SK-N-SH (cell line): ENCODE results near the gene GCDH. TPM values are rescaled to one million over a fixed set of nuclear protein-coding genes. Genes with fewer than 3 reads are reported as not detected.

Source experiments
- CTCF ChIA-PET: fragments of 300-600, 350-600 bp; formaldehyde crosslinking; extraction: SDS; loops from one replicate; lab custom pipeline; 2021; lab: Yijun Ruan, JAX
- POLR2A ChIA-PET: fragments of 350-600 bp; sonication (Branson Sonifier 250); formaldehyde crosslinking; extraction: SDS; loops from one replicate; lab custom pipeline; 2020; ENCODE audit warnings: antibody characterized with exemption, inconsistent platforms; lab: Yijun Ruan, JAX
- DNase-seq: peaks from one replicate; pipeline ENCODE4 v3.0.0; 2012
- H2AFZ ChIP-seq: fragments of 200-600 bp; sonication (generic); 2 replicates; pipeline ENCODE4 v1.8.1; 2016; ENCODE audit warnings: antibody characterized with exemption, mild to moderate bottlenecking, low read depth
- H3F3A ChIP-seq: fragments of 200-600 bp; sonication (generic); replicated peaks from 2 replicates; pipeline ENCODE3; 2016; ENCODE audit warnings: antibody characterized with exemption, mild to moderate bottlenecking; ENCODE audit not compliant: insufficient read depth
- H3K27ac ChIP-seq, 2 experiments: fragments of 200-500 bp in 1 of 2; fragments of 200-600 bp in 1 of 2; sonication (Bioruptor generic) in 1 of 2; sonication (generic), shearing (Covaris generic) in 1 of 2; 2 replicates each; pipeline versions ENCODE4 v1.5.1 to v1.6.1; 2014 to 2016; ENCODE audit warnings: low read depth in 2 of 2, inconsistent platforms in 1 of 2, low read length in 1 of 2, mild to moderate bottlenecking in 1 of 2, mixed read lengths in 1 of 2
- H3K27me3 ChIP-seq: fragments of 200-600 bp; sonication (generic), shearing (Covaris generic); 2 replicates; pipeline ENCODE4 v1.6.1; 2016; ENCODE audit warnings: mixed run types; ENCODE audit not compliant: insufficient read depth
- H3K36me3 ChIP-seq, 2 experiments: fragments of 200-500 bp in 1 of 2; fragments of 200-600 bp in 1 of 2; sonication (Bioruptor generic) in 1 of 2; sonication (generic) in 1 of 2; replicated peaks in 1 of 2; 2 replicates each; pipeline versions ENCODE3 to v1.5.1; 2014 to 2016; ENCODE audit warnings: low read length in 1 of 2, mild to moderate bottlenecking in 1 of 2; ENCODE audit not compliant: insufficient read depth in 2 of 2, control insufficient read depth in 1 of 2
- H3K4me1 ChIP-seq, 2 experiments: fragments of 200-500 bp in 1 of 2; fragments of 200-600 bp in 1 of 2; sonication (Bioruptor generic) in 1 of 2; sonication (generic), shearing (Covaris generic) in 1 of 2; 2 replicates each; pipeline versions ENCODE4 v1.5.1 to v1.6.1; 2014 to 2016; ENCODE audit warnings: low read depth in 1 of 2, low read length in 1 of 2, mixed run types in 1 of 2; ENCODE audit not compliant: insufficient read depth in 2 of 2, control insufficient read depth in 1 of 2
- H3K4me2 ChIP-seq: fragments of 200-600 bp; sonication (generic), shearing (Covaris generic); 2 replicates; pipeline ENCODE4 v1.6.1; 2017; ENCODE audit warnings: mixed run types
- H3K4me3 ChIP-seq, 2 experiments: fragments of 200-500 bp in 1 of 2; fragments of 200-600 bp in 1 of 2; sonication (Bioruptor generic) in 1 of 2; sonication (generic), shearing (Covaris generic) in 1 of 2; 2 replicates each; pipeline versions ENCODE4 v1.5.1 to v1.8.1; 2014 to 2016; ENCODE audit warnings: low read depth in 2 of 2, inconsistent platforms in 1 of 2, low read length in 1 of 2, mild to moderate bottlenecking in 1 of 2, mixed read lengths in 1 of 2, moderate library complexity in 1 of 2
- H3K79me2 ChIP-seq: fragments of 200-600 bp; sonication (generic); 2 replicates; pipeline ENCODE4 v1.8.1; 2017; ENCODE audit warnings: mild to moderate bottlenecking; ENCODE audit not compliant: insufficient read depth
- H3K9ac ChIP-seq: fragments of 200-600 bp; sonication (generic); 2 replicates; pipeline ENCODE4 v1.6.1; 2017; ENCODE audit warnings: mixed run types
- H3K9me2 ChIP-seq: fragments of 200-600 bp; sonication (generic); 2 replicates; pipeline ENCODE4 v1.6.1; 2017; ENCODE audit warnings: mixed run types
- H3K9me3 ChIP-seq: fragments of 200-600 bp; sonication (generic); 2 replicates; pipeline ENCODE4 v1.6.1; 2017; ENCODE audit warnings: mixed run types, mild to moderate bottlenecking, moderate library complexity
- H4K20me1 ChIP-seq: fragments of 200-600 bp; sonication (generic); 2 replicates; pipeline ENCODE4 v1.6.1; 2017; ENCODE audit warnings: mild to moderate bottlenecking, mixed run types; ENCODE audit not compliant: insufficient read depth
- CHD2 ChIP-seq: fragments of 150-350 bp; IDR thresholded peaks from 2 replicates; pipeline ENCODE4 v1.6.1; 2018; ENCODE audit warnings: low read length; ENCODE audit not compliant: partially characterized antibody
- CTCF ChIP-seq: fragments of 200-600 bp; sonication (generic); IDR thresholded peaks from 2 replicates; pipeline ENCODE4 v1.6.1; 2017; ENCODE audit warnings: antibody characterized with exemption, mild to moderate bottlenecking, moderate library complexity
- FOXJ3 ChIP-seq: sonication (generic); formaldehyde crosslinking; IDR thresholded peaks from 2 replicates; pipeline ENCODE4 v1.5.1; 2020; ENCODE audit warnings: mild to moderate bottlenecking, missing genetic modification reagents
- GABPA ChIP-seq: IDR thresholded peaks from 2 replicates; pipeline ENCODE4 v1.4.0; 2012; ENCODE audit warnings: low read depth, mild to moderate bottlenecking
- IRF3 ChIP-seq: fragments of 150-350 bp; IDR thresholded peaks from 2 replicates; pipeline ENCODE4 v1.6.1; 2016; ENCODE audit warnings: mild to moderate bottlenecking, low read depth, low read length
- JUND ChIP-seq: IDR thresholded peaks from 2 replicates; pipeline ENCODE4 v1.4.0; 2012
- MAX ChIP-seq: IDR thresholded peaks from 2 replicates; pipeline ENCODE4 v1.4.0; 2012; ENCODE audit warnings: low read depth
- POLR2AphosphoS5 ChIP-seq: IDR thresholded peaks from 2 replicates; pipeline ENCODE4 v1.6.1; 2012; ENCODE audit warnings: low read depth, low read length
- RXRA ChIP-seq: IDR thresholded peaks from 2 replicates; pipeline ENCODE4 v1.4.0; 2012; ENCODE audit warnings: low read depth, mild to moderate bottlenecking, borderline replicate concordance
- SIN3A ChIP-seq: IDR thresholded peaks from 2 replicates; pipeline ENCODE4 v1.6.1; 2012; ENCODE audit warnings: low read depth, mild to moderate bottlenecking, low read length, moderate library complexity, borderline replicate concordance
- SMC3 ChIP-seq: IDR thresholded peaks from 2 replicates; pipeline ENCODE4 v1.6.1; 2012; ENCODE audit warnings: low read depth, low read length, improper control_type of control experiment
- TAF1 ChIP-seq: IDR thresholded peaks from 2 replicates; pipeline ENCODE4 v1.6.1; 2012; ENCODE audit warnings: low read depth, mild to moderate bottlenecking, low read length, moderate library complexity, borderline replicate concordance
- TEAD4 ChIP-seq: IDR thresholded peaks from 2 replicates; pipeline ENCODE4 v1.4.0; 2012; ENCODE audit warnings: mild to moderate bottlenecking, borderline replicate concordance; ENCODE audit not compliant: insufficient read depth
- USF2 ChIP-seq: fragments of 150-350 bp; IDR thresholded peaks from 2 replicates; pipeline ENCODE4 v1.6.1; 2017; ENCODE audit warnings: antibody characterized with exemption, low read length, low read depth, borderline replicate concordance
- YY1 ChIP-seq: IDR thresholded peaks from 2 replicates; pipeline ENCODE4 v1.4.0; 2012; ENCODE audit warnings: low read depth, mild to moderate bottlenecking
- WGBS: methylation state at CpG from one replicate; pipeline ENCODE4 v1.1.6; 2017; ENCODE audit warnings: low lambda C conversion rate; 5-methylcytosine and 5-hydroxymethylcytosine counted together
- polyA plus RNA-seq, 3 experiments: library from polyadenylated mRNA; depleted of rRNA; stranded (reverse); fragments of >200 nt; gene quantifications; 2 replicates each; pipeline ENCODE4 v1.2.3, GENCODE V29; 2012

Gene GCDH
- polyA plus RNA-seq, 1 of the 3 experiments (the other 2 are of a cell fraction) = 29.4 TPM

GRCh38 chr19:12881172-12881808 lies 9.7 kb upstream of the GCDH start, which contains the start of gene DNASE2 (continued):
- TF ChIP-seq POLR2AphosphoS5 (peak; percentile 70), CHD2 (peak; percentile 10), JUND (no peak), MAX (0 out of 2 replicates have a peak, but pooled peaks have one; percentile 46), YY1 (no peak), CTCF (no peak), GABPA (no peak), SIN3A (no peak), FOXJ3 (CRISPR knock-in tag) (no peak), TAF1 (peak; percentile 50; the same call in 1 of the 2 replicates)

GRCh38 chr19:12882589-12882988 lies 8.4 kb upstream of the GCDH start:
- H3K79me2 ChIP-seq = no peaks in the 10 kb centered on the region
- CTCF ChIA-PET = interaction anchor here (0.7 to 5.4 kb wide), 8 partner anchors 25 to 211 kb away, joined by 3 to 28 read pairs (median 3); partner anchors contain the start of gene FARSA
- peaks cover 0 to 9% of the 10 kb centered on the region in 2 experiments; a peak in 1 of 4 replicates for H3K4me1 ChIP-seq
- H4K20me1 ChIP-seq = no peaks in the 10 kb centered on the region
- no peaks in the 10 kb centered on the region for H3K9me2 ChIP-seq
- no peak overlapping the region for H3K4me3 ChIP-seq
- WGBS = 79% methylated on average over 3 of the region's 3 CpGs
- H3K4me2 ChIP-seq = no peak overlapping the region
- H3F3A ChIP-seq = peaks cover 6% of the 10 kb centered on the region
- no peak overlapping the region for H3K27ac ChIP-seq
- TF ChIP-seq YY1 (no peak), USF2 (no peak), TEAD4 (no peak), IRF3 (no peak), TAF1 (no peak), RXRA (no peak), SMC3 (no peak)
- H3K27me3 ChIP-seq = peaks cover 11% of the 10 kb centered on the region; the same call in 1 of the 2 replicates
- H2AFZ ChIP-seq = no peak overlapping the region
- no peaks in the 10 kb centered on the region for H3K9me3 ChIP-seq
- DNase-seq = no peak
- no peak overlapping the region for H3K9ac ChIP-seq
- H3K36me3 ChIP-seq = peaks cover 0 to 3% of the 10 kb centered on the region in 2 experiments
- POLR2A ChIA-PET = interaction anchor here (0.6 to 3.0 kb wide), 3 partner anchors 8 to 82 kb away, joined by 4 to 21 read pairs (median 4); partner anchors contain the start of gene GCDH
